Measurements from ENCODE around the gene VAT1. TPM values are rescaled to one million over a fixed set of nuclear protein-coding genes. Genes with fewer than 3 reads are reported as not detected.
"Not testable (repeated sequence)": the region's sequence is repeated elsewhere in the genome, so short reads cannot be mapped to it uniquely, and the experiment has no call there.

Gene VAT1
- total RNA-seq, 1 donor: 207 TPM

DNA sequence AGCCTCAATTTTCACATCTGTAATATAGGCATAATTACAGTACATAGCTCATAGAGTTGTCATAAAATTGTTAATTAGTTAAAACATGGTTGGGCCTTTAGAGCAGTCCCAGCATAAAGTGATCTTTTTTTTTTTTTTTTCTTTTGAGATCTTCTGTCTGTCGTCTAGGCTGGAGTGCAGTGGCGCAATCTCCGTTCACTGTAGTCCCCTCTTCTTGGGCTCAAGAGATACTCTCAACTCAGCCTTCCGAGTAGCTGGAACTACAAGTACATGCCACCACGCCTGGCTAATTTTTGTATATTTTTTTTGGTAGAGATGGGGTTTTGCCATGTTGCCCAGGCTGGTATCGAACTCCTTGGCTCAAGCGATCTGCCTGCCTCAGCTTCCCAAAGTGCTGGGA lies 33.9 kb upstream of the VAT1 start:
- DNase-seq (ENCODE audit: low read depth): no peak
- no peak for TF ChIP-seq CTCF (IDR thresholded peaks at IDR 0.05; ENCODE audit: insufficient read depth, low read depth, low read length)
- no peak overlapping the region for H3K4me3 ChIP-seq (ENCODE audit: low read depth, low read length)

GRCh38 chr17:43053008-43053407 lies 30.8 kb upstream of the VAT1 start:
- H3K4me3 ChIP-seq (ENCODE audit: low read depth, low read length); DNase-seq (ENCODE audit: low read depth): not testable (repeated sequence)

DNA sequence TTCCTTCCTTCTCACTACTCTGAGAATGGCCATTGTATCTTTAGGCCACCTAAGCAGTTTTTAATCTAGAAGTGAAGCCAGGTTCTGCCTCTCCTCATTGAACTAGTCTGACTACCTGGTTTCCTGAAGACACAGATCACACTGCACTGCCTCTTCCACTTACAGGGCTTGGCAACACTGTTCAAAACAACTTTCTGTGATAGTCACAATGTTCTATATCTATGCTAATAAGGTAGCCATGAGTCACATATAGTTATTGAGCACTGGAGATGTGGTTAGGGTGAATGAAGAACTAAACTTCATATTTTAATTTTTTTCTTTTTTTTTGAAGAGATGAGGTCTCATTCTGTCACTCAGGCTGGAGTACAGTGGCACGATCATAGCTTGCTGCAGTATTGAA lies 29.8 kb upstream of the VAT1 start:
- no peak for DNase-seq (ENCODE audit: low read depth)
- no peak overlapping the region for H3K4me3 ChIP-seq (ENCODE audit: low read depth, low read length)
- no peak for TF ChIP-seq CTCF (IDR thresholded peaks at IDR 0.05; ENCODE audit: insufficient read depth, low read depth, low read length)

GRCh38 chr17:43044024-43044423 lies 21.8 kb upstream of the VAT1 start:
- DNase-seq (ENCODE audit: low read depth): no peak
- no peak overlapping the region for H3K4me3 ChIP-seq (ENCODE audit: low read depth, low read length)
- no peak for TF ChIP-seq CTCF (IDR thresholded peaks at IDR 0.05; ENCODE audit: insufficient read depth, low read depth, low read length)

DNA sequence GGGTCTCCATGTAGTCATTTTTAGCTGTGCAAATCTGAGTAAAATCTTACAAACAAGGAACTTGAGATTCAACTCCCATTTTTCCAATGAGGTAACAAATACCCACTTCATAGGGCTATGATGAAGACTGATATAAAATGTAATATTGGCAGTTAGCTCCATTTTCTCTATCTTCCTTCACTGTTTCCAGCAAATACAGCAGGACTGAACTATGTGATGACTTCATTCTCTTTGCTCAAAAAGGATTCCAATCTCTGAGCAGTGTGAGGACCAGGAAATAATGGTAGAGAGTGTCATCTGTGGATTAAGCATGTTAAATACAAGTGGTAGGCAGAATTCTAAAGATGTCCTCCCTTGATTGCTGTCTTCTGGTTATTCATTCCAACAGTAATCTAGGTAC lies 21.1 kb upstream of the VAT1 start:
- DNase-seq (ENCODE audit: low read depth): no peak
- TF ChIP-seq CTCF (IDR thresholded peaks at IDR 0.05; ENCODE audit: insufficient read depth, low read depth, low read length): no peak

DNA sequence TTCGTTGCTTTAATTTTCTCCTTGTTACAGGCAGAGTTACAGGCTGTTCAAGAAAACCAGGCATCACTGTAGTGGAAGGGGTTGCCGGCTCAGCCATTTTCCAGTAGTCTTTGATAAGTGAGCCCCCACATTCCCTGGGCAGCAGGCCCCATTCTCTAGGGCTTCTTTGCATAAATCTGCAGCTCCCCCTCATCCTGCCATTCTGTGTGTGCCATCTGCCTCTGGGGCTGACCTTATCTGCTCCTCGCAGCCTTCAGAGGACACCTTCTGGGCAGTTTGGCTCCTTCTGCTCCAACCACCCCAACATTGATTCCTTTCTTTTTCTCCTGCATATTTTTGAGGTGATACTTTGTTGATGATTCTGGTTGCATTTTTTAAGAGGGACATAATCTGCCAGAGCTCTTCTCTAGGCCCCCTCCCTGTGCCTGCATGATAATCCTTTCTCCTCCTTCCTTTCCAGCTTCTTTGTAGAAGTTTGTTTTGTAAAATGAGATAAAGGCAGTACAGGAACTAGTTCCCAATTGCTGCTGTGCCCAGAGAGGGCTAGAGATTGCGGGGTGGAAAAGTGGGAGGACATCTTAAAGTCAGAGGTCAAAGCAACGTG lies 19.9 kb upstream of the VAT1 start:
- TF ChIP-seq CTCF (IDR thresholded peaks at IDR 0.05; ENCODE audit: insufficient read depth, low read depth, low read length): no peak
- no peak for DNase-seq (ENCODE audit: low read depth)
- H3K4me3 ChIP-seq (ENCODE audit: low read depth, low read length): no peak overlapping the region

More for the DNA sequence above, 21.1 kb upstream of the VAT1 start:
- no peak overlapping the region for H3K4me3 ChIP-seq (ENCODE audit: low read depth, low read length)

- TF ChIP-seq CTCF (IDR thresholded peaks at IDR 0.05; ENCODE audit: insufficient read depth, low read depth, low read length): no peak
- DNase-seq (ENCODE audit: low read depth): no peak
- H3K4me3 ChIP-seq (ENCODE audit: low read depth, low read length): no peak overlapping the region
These were observed 18.5 kb upstream of the VAT1 start for GRCh38 chr17:43040655-43041054.

Measured in fibroblast of villous mesenchyme (primary cell).